Measurements from ENCODE around the gene TRIM33. TPM values are rescaled to one million over a fixed set of nuclear protein-coding genes. Genes with fewer than 3 reads are reported as not detected.

The TRIM33 gene
- total and polyA plus RNA-seq, 3 donors from 2014 or later = 63.7 to 88.7 (median 67.9) TPM

DNA sequence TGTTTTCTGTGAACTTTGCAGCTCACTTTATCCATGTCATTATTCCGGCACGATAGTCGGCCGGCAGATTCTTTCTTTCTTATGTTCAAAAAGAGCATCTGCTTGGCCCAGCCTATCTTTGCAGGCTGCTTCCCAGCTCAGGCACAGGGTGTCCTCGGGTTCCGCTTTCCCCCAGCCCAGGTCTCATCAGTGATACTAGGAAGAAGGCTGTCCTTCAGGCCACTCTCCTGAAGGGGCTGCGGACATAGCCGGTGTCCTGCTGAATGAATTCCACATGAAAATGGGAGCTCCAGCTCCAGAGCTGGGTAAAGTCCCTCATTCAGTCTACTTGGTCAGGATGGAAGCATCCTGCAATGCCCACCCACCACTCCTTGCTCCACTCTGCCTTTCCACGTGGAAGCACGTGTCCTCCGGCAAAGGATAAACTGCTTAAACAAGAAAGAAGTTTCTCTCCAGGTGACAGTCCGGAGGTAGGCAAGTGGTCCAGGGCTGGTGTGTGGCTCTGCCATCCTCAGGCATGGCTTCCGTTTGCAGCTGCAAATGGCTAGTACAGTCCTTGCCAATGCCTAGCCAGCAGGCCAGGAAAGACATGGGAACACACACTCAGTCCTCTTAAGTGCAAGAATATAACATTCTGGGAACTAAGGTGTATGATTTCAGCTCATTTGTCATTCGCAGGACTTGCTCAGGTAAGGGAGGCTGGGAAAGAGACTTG, 161.0 kb downstream of the TRIM33 start:
- WGBS, 2 donors = 60 to 69% methylated on average over 14 of the region's 14 CpGs
- TF ChIP-seq, protein P1, sequence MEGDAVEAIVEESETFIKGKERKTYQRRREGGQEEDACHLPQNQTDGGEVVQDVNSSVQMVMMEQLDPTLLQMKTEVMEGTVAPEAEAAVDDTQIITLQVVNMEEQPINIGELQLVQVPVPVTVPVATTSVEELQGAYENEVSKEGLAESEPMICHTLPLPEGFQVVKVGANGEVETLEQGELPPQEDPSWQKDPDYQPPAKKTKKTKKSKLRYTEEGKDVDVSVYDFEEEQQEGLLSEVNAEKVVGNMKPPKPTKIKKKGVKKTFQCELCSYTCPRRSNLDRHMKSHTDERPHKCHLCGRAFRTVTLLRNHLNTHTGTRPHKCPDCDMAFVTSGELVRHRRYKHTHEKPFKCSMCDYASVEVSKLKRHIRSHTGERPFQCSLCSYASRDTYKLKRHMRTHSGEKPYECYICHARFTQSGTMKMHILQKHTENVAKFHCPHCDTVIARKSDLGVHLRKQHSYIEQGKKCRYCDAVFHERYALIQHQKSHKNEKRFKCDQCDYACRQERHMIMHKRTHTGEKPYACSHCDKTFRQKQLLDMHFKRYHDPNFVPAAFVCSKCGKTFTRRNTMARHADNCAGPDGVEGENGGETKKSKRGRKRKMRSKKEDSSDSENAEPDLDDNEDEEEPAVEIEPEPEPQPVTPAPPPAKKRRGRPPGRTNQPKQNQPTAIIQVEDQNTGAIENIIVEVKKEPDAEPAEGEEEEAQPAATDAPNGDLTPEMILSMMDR (IDR thresholded peaks at IDR 0.05) = no peak
- TF ChIP-seq POLR2A (IDR thresholded peaks at IDR 0.05) = no peak
- Histone ChIP-seq H3K4me1 (peaks cover 12% of the 10 kb centered on the region), H3K9me3 (no peaks in the 10 kb centered on the region), H3K27ac (no peak overlapping the region), H3K4me3 (no peak overlapping the region), H3K27me3 (no peaks in the 10 kb centered on the region), H3K36me3 (ENCODE audit: low read depth, missing control alignments) (no peaks in the 10 kb centered on the region)
- intact Hi-C loops (cut with DNase I; ENCODE audit: low total_unique reads) = no loop called here
- DNase-seq = no peak

DNA sequence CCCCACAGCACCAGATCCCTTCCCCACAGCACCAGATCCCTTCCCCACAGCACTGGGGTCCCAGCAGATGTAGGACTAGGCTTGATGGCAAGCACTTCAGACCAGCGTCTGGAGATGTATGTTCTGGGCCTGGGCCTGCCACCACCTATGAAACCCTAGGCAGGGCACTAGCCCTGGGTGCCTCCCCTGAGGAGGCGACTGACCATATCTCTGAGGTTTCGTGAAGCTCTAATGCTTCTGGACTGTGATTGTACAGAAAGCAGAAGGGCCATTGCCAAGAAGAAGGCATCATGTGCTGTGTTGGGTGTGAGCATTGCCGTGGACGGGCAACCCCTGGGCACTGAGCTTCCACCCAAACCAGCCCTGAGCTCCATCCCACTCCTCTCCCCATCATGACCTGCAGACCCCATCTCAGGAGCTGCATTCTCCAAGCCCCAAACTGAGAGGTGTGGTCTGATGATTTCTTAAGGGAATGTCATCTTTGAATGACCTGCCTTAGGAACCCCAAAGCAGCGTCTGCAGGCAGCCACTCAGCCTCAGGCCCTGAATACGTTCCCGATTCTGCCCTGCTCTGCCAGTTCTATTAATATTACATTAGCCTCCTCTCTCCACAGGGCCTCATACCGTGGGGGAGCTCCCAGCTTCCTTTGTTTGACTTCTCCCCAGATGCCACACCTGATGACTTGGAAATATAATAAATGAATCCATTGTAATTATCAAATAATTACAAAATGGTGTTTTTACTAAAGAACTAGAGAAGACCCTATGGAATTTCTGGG, 163.4 kb downstream of the TRIM33 start:
- H3K4me3 ChIP-seq = no peak overlapping the region
- no peaks in the 10 kb centered on the region for H3K27me3 ChIP-seq
- TF ChIP-seq, protein P1 (IDR thresholded peaks at IDR 0.05) = no peak
- no peak for TF ChIP-seq POLR2A (IDR thresholded peaks at IDR 0.05)
- intact Hi-C loops (cut with DNase I; ENCODE audit: low total_unique reads) = no loop called here
- no peak overlapping the region for H3K27ac ChIP-seq
- no peaks in the 10 kb centered on the region for H3K36me3 ChIP-seq (ENCODE audit: low read depth, missing control alignments)
- H3K9me3 ChIP-seq = no peaks in the 10 kb centered on the region
- 85 to 87% methylated on average over 9 of the region's 9 CpGs for WGBS, 2 donors
- no peak for DNase-seq
- peaks cover 10% of the 10 kb centered on the region for H3K4me1 ChIP-seq

DNA sequence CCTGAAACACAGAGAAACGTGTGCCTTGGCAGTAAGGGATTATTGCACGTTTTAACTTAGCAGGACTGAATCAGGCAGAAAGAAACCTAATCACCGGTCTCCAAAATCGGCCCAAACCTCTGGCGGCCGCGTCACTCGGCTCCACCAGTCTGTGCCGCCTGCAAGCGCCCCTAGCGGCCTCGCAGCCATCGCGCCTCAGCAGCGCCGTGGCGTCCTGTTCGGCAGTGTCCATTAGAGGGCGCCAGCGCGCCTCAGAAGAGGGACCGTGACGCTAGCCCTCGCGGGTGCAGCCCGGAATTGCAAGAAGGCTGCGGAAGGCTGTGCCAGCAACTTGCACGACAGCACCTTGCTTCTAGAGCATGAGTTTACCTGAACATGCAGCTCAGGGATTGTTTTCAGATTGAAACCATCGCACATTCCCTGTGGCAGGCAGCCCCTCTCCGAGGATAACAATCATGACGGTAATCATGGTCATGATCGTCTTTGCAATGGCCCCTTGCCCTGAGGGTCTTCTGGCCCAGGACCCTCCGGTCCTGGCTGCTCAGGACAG, 164.4 kb downstream of the TRIM33 start:
- H3K4me3 ChIP-seq = peak overlapping the region; percentile 55 to 56
- peak overlapping the region; percentile 56 to 86 for H3K27ac ChIP-seq
- intact Hi-C loops (cut with DNase I; ENCODE audit: low total_unique reads) = no loop called here
- 5 to 10% methylated on average over 9 to 32 of the region's 33 CpGs for WGBS, 2 donors
- H3K27me3 ChIP-seq = no peaks in the 10 kb centered on the region
- no peaks in the 10 kb centered on the region for H3K9me3 ChIP-seq
- TF ChIP-seq POLR2A (IDR thresholded peaks at IDR 0.05) = no peak
- TF ChIP-seq, protein P1 (IDR thresholded peaks at IDR 0.05) = peak; percentile 99
- H3K36me3 ChIP-seq (ENCODE audit: low read depth, missing control alignments) = no peaks in the 10 kb centered on the region
- DNase-seq = peak; percentile 97
- H3K4me1 ChIP-seq = peaks cover 10% of the 10 kb centered on the region

DNA sequence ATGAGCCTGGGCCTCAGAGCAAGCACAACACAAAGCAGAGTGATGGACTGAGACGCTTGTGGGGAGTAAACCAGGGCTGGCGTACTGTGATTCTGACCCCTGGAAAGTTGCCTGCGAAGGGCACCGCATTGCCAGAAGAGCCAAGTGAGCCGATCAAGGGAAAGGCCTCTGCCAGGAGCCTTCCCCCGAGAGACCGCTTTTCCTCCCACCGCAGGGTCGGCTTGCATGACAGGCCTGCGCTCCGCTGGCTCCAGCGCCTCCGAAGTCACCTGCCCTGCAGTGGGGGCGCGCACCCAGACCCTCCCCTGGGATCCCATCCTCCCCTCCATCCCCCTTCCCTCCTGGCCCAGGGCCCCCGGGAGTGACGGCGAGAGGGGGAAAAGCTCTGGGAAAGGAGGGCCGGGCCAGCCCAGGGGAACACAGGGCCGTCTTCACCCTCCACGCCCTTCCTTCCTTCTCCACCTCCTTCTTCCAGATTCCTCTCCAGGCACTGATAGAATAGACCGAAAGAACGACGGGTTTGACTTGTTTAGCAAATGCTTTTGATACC, 165.0 kb downstream of the TRIM33 start:
- no peaks in the 10 kb centered on the region for H3K27me3 ChIP-seq
- peak overlapping the region; percentile 56 to 86 for H3K27ac ChIP-seq
- no peaks in the 10 kb centered on the region for H3K9me3 ChIP-seq
- DNase-seq = peak; percentile 35
- TF ChIP-seq POLR2A (IDR thresholded peaks at IDR 0.05) = no peak
- TF ChIP-seq, protein P1 (IDR thresholded peaks at IDR 0.05) = no peak
- intact Hi-C loops (cut with DNase I; ENCODE audit: low total_unique reads) = no loop called here
- 3 to 11% methylated on average over 17 to 24 of the region's 24 CpGs for WGBS, 2 donors
- H3K36me3 ChIP-seq (ENCODE audit: low read depth, missing control alignments) = no peaks in the 10 kb centered on the region
- H3K4me1 ChIP-seq = peaks cover 10% of the 10 kb centered on the region
- peak overlapping the region; percentile 55 to 56 for H3K4me3 ChIP-seq
